PC-3 (cell line): ENCODE measurements around the gene FRA10AC1.

Source experiments
- EZH2 ChIP-seq: fragments of 300-600 bp; sonication (generic); IDR thresholded peaks from one replicate; pipeline ENCODE4 v1.6.1; 2017; ENCODE audit warnings: antibody characterized with exemption, mild to moderate bottlenecking, low read length; ENCODE audit not compliant: unreplicated experiment
- EZH2phosphoT487 ChIP-seq: fragments of 300-600 bp; sonication (generic); IDR thresholded peaks from 2 replicates; pipeline ENCODE4 v1.6.1; 2018; ENCODE audit warnings: mild to moderate bottlenecking, antibody characterized with exemption, low read length, borderline replicate concordance
- TF ChIP-seq, protein P1 (sequence below): fragments of 300-600 bp; sonication (generic); conservative IDR thresholded peaks from 2 replicates; pipeline ENCODE4 v1.5.1; 2017; ENCODE audit warnings: antibody characterized with exemption, low read depth, mild to moderate bottlenecking, low read length

GRCh38 chr10:93704451-93704850 lies 2.1 kb upstream of the FRA10AC1 start:
- TF ChIP-seq EZH2 (no peak), EZH2phosphoT487 (no peak)
- TF ChIP-seq, protein P1, sequence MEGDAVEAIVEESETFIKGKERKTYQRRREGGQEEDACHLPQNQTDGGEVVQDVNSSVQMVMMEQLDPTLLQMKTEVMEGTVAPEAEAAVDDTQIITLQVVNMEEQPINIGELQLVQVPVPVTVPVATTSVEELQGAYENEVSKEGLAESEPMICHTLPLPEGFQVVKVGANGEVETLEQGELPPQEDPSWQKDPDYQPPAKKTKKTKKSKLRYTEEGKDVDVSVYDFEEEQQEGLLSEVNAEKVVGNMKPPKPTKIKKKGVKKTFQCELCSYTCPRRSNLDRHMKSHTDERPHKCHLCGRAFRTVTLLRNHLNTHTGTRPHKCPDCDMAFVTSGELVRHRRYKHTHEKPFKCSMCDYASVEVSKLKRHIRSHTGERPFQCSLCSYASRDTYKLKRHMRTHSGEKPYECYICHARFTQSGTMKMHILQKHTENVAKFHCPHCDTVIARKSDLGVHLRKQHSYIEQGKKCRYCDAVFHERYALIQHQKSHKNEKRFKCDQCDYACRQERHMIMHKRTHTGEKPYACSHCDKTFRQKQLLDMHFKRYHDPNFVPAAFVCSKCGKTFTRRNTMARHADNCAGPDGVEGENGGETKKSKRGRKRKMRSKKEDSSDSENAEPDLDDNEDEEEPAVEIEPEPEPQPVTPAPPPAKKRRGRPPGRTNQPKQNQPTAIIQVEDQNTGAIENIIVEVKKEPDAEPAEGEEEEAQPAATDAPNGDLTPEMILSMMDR = no peak
